Islet precursor cell (in vitro differentiated cells): ENCODE measurements around the gene FSD2.

ENCODE experiments used
- DNase-seq: peaks from one replicate; pipeline ENCODE4 v3.0.0-alpha.2; 2018

Gene FSD2

GRCh38 chr15:82805994-82806406 is at the start of gene FSD2:
Gene FSD2, minus strand, starts transcription at chr15:82806069. Its CDS starts 18,679 bp downstream, at chr15:82787390.
- DNase-seq = no peak

DNA sequence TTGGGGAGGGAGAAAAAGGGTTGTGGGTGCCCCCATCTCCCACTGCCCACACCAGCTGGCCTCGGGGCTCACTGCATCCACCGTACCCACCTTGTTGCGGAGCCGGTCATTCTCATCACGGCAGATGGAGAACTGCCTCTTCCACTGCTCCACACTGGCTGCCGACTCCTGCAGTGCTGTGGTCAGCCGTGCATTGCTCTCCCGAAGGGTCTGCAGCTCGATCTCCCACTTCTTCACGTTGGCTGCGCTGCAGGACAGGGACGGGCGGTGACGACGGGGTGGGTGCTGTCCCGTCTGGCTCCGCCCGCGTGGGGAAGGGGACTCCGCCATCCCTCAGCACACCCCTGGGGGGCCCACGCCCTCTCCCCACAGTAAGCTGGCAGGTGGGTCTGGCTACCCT is 48.7 kb upstream of the FSD2 start:
- DNase-seq = peak; percentile 48

DNA sequence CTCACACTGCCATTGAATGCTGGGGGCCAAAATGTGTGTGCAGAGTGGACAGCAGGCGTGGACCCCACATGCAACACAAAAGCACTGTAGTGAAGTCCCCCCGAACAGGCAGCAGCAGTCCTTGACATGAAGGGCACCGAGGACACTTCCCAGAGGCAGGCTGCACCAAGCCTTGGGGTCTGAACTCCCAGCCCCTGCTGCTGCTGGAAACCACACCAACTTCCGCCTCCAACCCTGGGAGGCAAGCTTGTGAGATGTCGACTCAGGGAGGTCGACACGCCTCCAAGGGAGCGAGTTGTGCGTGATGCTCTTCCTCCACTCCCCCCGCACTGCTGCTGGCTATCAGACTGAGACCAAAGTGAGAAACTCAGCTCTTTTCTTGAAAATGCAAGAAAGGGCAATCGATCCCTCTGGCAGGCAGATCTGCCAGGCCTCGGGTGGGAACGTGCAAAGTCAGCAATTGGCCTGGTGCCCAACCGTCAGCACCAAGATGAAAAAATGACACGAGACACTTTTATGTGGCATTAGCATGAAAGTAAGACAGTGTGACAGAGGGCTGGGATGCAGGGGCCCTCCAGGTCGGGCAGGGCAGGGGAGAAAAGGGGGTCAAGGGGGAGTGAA is 47.2 kb upstream of the FSD2 start:
- DNase-seq = no peak

GRCh38 chr15:82851981-82852511 is 46.2 kb upstream of the FSD2 start:
- DNase-seq = no peak

GRCh38 chr15:82851306-82851850 is 45.5 kb upstream of the FSD2 start:
- no peak for DNase-seq

GRCh38 chr15:82850731-82851130 is 44.9 kb upstream of the FSD2 start:
- no peak for DNase-seq

GRCh38 chr15:82849556-82850512 is 44.0 kb upstream of the FSD2 start:
- peak; percentile 94 for DNase-seq

DNA sequence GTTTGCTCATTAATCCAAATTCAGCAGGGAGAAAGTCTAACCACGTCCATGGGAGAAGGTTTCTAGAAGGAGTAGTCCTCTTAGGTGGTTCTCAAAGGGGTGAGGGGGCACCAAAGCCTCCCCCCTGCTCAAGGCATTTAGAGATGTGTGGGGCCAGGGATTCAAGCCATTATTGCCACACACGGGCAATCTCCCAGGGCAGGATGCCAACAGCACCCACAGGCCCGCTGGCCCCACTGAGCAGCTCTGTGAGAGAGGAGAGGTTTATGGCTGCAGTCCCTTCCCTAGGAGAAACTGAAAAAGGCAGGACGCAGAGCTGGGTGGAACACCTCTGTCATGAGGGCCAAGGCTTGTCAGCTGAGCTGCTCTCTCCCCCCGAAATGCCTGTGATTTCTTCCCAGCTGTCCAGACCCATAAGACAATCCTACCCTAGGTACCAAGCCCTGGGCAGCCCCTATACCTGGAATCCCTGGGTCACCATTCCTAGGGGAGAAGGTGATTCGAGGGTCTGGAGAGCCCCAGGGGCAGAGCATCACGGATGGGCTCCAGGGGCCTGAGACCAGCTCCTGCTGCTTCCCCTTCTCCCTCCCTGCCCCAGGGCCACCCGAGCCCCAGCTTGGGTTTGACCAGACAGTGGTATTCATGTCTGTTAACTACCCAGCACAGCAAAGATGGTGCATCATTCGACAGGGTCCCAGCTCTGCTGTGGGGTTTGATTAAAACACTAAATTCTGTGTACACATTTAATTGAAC is 42.5 kb upstream of the FSD2 start:
- no peak for DNase-seq

GRCh38 chr15:82847703-82848102 is 41.8 kb upstream of the FSD2 start:
- DNase-seq = peak; percentile 73

DNA sequence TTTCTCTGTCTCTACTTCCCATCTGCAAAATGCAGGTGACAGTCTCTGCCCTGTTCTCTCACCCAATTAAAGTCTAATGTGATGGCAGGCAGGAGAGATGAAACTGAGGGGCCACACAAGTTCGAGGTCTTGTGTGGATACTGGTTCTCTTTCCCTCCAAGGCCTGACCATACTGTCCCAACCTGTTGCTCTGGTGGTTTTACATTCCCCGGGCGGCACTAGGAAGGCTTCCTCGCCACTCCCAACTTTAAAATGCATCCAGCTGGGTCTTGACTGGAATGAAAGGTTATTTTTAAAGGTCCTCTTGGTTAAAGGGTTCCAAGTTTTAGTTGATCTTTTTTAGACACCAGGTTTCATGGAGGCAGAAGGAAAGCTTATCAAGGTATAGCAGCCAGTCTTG is 40.8 kb upstream of the FSD2 start:
- no peak for DNase-seq

GRCh38 chr15:82845686-82846085 is 39.8 kb upstream of the FSD2 start:
- DNase-seq = no peak

- DNase-seq = no peak
These were observed 37.7 kb upstream of the FSD2 start for GRCh38 chr15:82843566-82843965.

- DNase-seq = no peak
These were observed 34.3 kb upstream of the FSD2 start for GRCh38 chr15:82840166-82840565.

GRCh38 chr15:82839136-82839535 is 33.3 kb upstream of the FSD2 start:
- DNase-seq = no peak

DNA sequence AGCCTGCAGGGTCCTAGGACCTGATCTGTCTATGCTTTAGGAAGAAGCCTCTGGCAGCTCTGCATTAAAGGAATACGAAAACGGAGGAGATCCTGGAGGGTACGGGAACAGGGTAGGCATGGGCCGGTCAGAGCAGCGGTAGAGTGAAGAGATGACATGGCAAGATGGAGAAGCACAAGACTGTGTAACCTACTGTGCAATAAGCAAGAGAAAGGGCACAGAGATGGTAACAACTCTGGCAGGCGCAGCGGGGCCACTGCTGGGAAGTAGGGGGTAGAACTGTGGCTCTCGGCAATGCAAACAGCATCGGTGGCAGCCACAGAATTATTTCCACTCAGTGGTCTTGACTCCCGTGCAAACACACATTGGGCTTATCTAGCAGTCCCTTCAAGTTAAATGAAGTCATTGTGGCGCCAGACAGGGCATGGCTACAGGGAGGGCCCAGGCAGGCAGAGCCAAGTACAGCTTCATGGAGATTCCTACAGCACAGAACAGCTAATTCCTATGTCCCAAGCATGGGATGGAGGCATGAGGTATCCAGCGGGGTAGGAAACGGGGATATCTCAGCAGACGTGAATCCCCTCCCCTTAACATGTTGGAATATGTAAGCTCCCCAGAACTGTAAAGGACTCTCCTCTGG is 32.3 kb upstream of the FSD2 start:
- no peak for DNase-seq

GRCh38 chr15:82835391-82835917 is 29.6 kb upstream of the FSD2 start:
- DNase-seq = no peak

DNA sequence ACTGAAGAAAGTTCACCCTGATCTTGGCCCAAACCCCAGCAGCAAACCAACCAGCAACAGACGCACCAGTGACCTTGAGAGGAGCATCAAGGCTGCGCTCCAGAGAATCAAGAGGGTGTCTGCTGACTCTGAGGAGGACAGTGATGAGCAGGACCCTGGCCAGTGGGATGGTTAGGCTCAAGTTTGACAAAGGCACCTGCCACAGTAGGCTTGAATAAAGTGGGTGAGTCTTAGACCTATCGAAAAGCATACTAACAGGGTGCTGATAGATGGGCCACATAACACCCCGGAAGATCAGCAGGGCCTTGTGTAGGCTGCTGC is 27.5 kb upstream of the FSD2 start:
- no peak for DNase-seq

DNA sequence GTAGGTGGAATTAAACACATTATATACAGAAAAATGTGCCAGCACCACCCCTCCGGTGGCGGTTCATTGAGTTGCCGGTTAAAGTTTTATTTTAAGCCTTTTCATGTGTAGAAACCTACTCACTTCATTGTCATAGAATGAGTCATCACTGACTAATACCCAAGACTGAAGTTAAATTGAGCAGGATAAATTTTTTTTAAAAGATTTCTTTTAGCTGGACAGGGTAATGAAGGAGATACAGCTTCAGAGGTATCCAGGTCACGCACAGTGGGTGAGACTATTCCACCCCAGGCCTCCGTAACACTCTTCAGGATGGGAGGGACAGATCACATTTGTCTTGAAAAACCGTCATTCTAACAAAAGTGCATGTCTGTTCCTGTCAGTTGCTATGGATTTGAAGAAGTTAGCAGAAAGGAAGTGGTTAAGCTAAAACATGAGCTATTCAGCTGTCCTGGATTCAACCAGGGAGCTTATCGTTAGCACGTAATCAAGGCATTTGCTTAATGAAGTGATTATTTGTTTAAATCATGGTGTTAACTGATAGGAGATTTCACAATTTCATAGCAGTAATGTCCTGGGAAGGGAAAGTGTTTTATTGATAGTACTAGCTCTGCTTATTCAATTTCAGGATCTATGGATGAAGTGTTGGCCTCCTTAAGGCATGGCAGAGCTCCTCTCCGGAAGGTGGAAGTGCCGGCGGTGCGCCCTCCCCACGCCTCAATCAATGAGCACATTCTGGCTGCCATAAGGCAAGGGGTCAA is 26.9 kb upstream of the FSD2 start:
- DNase-seq = no peak

GRCh38 chr15:82831894-82832600 is 26.2 kb upstream of the FSD2 start:
- DNase-seq = no peak

DNA sequence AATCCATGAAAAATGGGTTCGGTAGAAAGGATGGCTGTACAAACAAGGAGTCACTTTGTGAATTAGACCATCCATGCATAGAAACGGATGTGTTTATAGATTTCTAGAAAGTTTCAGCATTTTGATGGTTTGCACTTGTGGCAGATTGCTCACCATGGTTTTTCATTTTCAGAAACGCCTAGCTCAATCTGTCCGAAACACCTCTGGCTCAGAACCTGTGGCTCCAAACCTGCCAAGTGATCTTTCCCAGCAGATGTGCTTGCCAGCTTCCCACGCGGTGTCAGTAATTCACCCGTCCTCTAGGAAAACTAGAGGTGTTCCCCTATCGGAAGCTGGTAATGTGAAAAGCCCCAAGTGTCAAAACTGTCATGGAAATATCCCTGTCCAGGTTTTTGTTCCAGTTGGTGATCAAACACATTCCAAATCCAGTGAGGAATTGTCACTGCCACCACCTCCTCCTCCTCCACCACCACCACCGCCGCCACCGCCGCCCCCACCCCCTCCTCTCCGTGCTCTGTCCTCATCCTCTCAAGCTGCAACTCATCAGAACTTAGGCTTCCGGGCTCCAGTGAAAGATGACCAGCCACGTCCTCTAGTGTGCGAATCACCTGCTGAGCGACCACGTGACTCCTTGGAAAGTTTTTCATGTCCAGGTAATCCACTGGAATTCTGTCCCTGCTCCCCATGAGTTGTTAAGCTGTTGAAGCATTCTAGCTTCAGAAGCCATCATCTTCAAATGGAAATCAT is 24.7 kb upstream of the FSD2 start:
- no peak for DNase-seq
